ENCODE measurements around the gene DHRS7.

The DHRS7 gene

DNA sequence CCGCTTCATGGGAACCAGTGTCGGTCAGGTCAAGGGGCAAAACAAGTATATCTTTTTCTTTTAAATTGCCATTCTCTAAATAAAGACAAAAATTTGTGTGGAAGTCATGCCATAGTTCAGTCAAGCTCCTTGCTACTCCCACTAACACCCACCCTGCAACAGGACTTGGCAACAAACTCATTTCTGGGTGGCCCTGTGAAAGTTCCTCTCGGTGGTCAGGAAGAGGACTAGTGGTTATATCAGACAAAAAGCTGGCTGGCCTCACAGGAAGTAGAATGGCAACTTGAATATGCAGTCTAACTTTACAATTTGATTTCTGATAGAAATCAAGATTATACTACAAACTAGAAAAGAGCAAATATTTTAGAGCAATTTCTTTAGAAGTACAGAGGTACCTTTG, 11.2 kb downstream of the DHRS7 start:
- no peak for TF ChIP-seq FOXA1 (IDR thresholded peaks at IDR 0.05)
- no peak for TF ChIP-seq FOXK2 (IDR thresholded peaks at IDR 0.05)
- no peak for TF ChIP-seq L3MBTL2 (conservative IDR thresholded peaks at IDR 0.05)
- no peak for TF ChIP-seq CTBP1 (IDR thresholded peaks at IDR 0.05; ENCODE audit: borderline replicate concordance)
- no peak for TF ChIP-seq TARDBP (IDR thresholded peaks at IDR 0.05)
- ChIA-PET CTCF (no interaction called here), POLR2A (no interaction called here)
- DNase-seq (ENCODE audit: extremely low spot score), result no peak

DNA sequence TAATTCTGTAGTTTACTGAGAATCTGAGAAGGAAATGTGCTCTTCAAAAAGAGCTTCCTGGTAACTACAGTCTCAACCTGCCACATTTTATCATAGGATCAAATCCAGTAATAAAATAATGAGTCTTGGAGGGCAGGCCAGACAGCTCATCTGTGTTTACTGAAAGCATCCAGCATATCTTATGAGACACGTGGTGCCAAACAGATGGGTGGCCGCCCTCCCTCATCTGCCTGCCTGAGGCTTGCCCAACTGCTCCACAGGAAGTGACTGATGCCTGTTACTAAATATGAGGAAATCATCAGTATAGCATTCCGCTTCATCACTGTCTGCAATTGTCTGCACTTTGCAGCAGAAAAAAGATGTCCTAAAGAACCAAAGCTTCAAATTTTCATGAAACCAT, 13.5 kb downstream of the DHRS7 start:
- POLR2A ChIA-PET, result interaction anchor here (0.9 kb wide), 1 partner anchor 14 kb away, joined by 3 read pairs; the partner anchor contains the start of gene DHRS7
- DNase-seq (ENCODE audit: extremely low spot score), result no peak
- CTCF ChIA-PET, result no interaction called here
- TF ChIP-seq SP1 (IDR thresholded peaks at IDR 0.05) (no peak), SUZ12 (IDR thresholded peaks at IDR 0.05) (no peak), FOXM1 (IDR thresholded peaks at IDR 0.05; ENCODE audit: borderline replicate concordance) (no peak), HDGF (IDR thresholded peaks at IDR 0.05; ENCODE audit: borderline replicate concordance) (no peak), ARNT (IDR thresholded peaks at IDR 0.05) (no peak), NFRKB (IDR thresholded peaks at IDR 0.05) (no peak), TARDBP (IDR thresholded peaks at IDR 0.05) (no peak), LEF1 (IDR thresholded peaks at IDR 0.05; ENCODE audit: borderline replicate concordance) (no peak), ELF4 (IDR thresholded peaks at IDR 0.05) (no peak), FOXA1 (IDR thresholded peaks at IDR 0.05) (no peak), ZNF384 (IDR thresholded peaks at IDR 0.05) (no peak), BHLHE40 (IDR thresholded peaks at IDR 0.05; ENCODE audit: borderline replicate concordance) (no peak), CTBP1 (IDR thresholded peaks at IDR 0.05; ENCODE audit: borderline replicate concordance) (no peak), FOXK2 (IDR thresholded peaks at IDR 0.05) (no peak)
- TF ChIP-seq, protein P1, sequence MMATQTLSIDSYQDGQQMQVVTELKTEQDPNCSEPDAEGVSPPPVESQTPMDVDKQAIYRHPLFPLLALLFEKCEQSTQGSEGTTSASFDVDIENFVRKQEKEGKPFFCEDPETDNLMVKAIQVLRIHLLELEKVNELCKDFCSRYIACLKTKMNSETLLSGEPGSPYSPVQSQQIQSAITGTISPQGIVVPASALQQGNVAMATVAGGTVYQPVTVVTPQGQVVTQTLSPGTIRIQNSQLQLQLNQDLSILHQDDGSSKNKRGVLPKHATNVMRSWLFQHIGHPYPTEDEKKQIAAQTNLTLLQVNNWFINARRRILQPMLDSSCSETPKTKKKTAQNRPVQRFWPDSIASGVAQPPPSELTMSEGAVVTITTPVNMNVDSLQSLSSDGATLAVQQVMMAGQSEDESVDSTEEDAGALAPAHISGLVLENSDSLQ (IDR thresholded peaks at IDR 0.05), result no peak

DNA sequence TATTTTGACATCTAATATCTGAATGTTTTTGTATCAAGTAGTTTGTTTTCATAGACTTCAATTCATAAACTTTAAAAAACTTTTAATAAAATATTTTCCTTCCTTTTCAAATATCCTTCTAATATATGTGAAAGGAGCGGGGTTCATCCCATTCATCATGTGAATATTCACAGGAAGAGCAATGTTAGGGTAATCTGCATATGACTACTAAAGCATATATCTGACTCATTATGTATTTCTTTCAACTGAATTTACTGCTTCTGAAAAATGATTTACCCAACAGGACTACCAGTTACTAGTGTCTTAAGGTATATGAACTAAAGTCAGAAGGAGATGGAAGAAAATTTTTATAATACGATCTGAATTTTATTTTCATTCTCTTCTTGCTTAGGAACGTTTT, 30.5 kb downstream of the DHRS7 start:
- POLR2A ChIA-PET, result no interaction called here
- CTCF ChIA-PET, result no interaction called here
- no peak for TF ChIP-seq SUZ12 (IDR thresholded peaks at IDR 0.05)
- no peak for TF ChIP-seq HDGF (IDR thresholded peaks at IDR 0.05; ENCODE audit: borderline replicate concordance)
- no peak for TF ChIP-seq SP1 (IDR thresholded peaks at IDR 0.05)
- no peak for TF ChIP-seq NFRKB (IDR thresholded peaks at IDR 0.05)
- no peak for TF ChIP-seq FOXK2 (IDR thresholded peaks at IDR 0.05)
- no peak for TF ChIP-seq ELF4 (IDR thresholded peaks at IDR 0.05)
- TF ChIP-seq FOXA1 (IDR thresholded peaks at IDR 0.05), result no peak
- no peak for DNase-seq (ENCODE audit: extremely low spot score)

DNA sequence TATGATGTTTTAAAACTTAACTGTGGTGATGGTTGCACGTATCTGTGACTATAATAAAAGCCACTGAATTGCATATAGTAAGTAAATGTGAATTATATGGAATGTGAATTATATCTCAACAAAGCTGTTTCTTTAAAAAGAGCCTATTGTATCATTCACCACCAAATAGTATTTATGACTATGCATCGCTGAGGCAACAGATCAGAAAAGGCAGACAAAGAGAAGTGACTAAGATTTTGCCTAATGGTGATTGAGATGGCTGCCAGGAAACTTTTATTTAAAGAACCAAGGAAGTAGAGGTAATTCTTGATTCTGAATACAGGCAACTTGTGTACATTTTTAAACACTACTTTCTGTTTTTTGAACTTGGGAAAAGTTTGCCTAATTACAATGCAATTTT, 31.7 kb downstream of the DHRS7 start:
- ChIA-PET POLR2A (no interaction called here), CTCF (no interaction called here)
- no peak for TF ChIP-seq ZNF384 (IDR thresholded peaks at IDR 0.05)
- no peak for TF ChIP-seq FOXK2 (IDR thresholded peaks at IDR 0.05)
- no peak for TF ChIP-seq FOXM1 (IDR thresholded peaks at IDR 0.05; ENCODE audit: borderline replicate concordance)
- TF ChIP-seq CTBP1 (IDR thresholded peaks at IDR 0.05; ENCODE audit: borderline replicate concordance), result no peak
- no peak for TF ChIP-seq HDGF (IDR thresholded peaks at IDR 0.05; ENCODE audit: borderline replicate concordance)
- no peak for TF ChIP-seq LEF1 (IDR thresholded peaks at IDR 0.05; ENCODE audit: borderline replicate concordance)
- no peak for TF ChIP-seq L3MBTL2 (conservative IDR thresholded peaks at IDR 0.05)
- TF ChIP-seq NFRKB (IDR thresholded peaks at IDR 0.05), result no peak
- TF ChIP-seq SUZ12 (IDR thresholded peaks at IDR 0.05), result no peak
- no peak for TF ChIP-seq FOXA1 (IDR thresholded peaks at IDR 0.05)
- TF ChIP-seq TARDBP (IDR thresholded peaks at IDR 0.05), result no peak
- TF ChIP-seq, protein P1 (IDR thresholded peaks at IDR 0.05), result no peak
- TF ChIP-seq ELF4 (IDR thresholded peaks at IDR 0.05), result no peak
- no peak for DNase-seq (ENCODE audit: extremely low spot score)

DNA sequence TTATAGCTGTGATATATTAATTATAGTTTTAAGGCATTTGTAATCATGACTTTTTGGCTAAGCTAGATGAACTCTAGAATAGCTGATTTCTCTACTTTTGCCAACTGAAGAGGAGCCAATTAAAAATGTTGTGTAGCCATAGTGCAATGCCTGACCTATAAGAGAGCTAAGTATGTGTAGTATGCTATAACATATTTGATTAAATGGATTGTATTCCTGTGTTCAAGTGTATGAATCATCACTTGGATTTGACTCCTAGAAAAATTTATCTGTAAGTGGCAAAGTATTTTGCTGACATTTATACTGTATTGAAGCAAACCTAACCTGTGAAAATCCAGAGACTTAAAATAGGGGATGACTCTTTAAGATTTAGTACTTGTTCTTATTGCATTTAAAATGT, 39.3 kb downstream of the DHRS7 start:
- POLR2A ChIA-PET, result no interaction called here
- CTCF ChIA-PET, result no interaction called here
- TF ChIP-seq TARDBP (IDR thresholded peaks at IDR 0.05), result no peak
- no peak for TF ChIP-seq FOXK2 (IDR thresholded peaks at IDR 0.05)
- TF ChIP-seq CTBP1 (IDR thresholded peaks at IDR 0.05; ENCODE audit: borderline replicate concordance), result no peak
- no peak for TF ChIP-seq NFRKB (IDR thresholded peaks at IDR 0.05)
- TF ChIP-seq BHLHE40 (IDR thresholded peaks at IDR 0.05; ENCODE audit: borderline replicate concordance), result no peak
- TF ChIP-seq SP1 (IDR thresholded peaks at IDR 0.05), result no peak
- TF ChIP-seq ZNF384 (IDR thresholded peaks at IDR 0.05), result no peak
- no peak for TF ChIP-seq ELF4 (IDR thresholded peaks at IDR 0.05)
- no peak for TF ChIP-seq FOXA1 (IDR thresholded peaks at IDR 0.05)
- DNase-seq (ENCODE audit: extremely low spot score), result no peak

DNA sequence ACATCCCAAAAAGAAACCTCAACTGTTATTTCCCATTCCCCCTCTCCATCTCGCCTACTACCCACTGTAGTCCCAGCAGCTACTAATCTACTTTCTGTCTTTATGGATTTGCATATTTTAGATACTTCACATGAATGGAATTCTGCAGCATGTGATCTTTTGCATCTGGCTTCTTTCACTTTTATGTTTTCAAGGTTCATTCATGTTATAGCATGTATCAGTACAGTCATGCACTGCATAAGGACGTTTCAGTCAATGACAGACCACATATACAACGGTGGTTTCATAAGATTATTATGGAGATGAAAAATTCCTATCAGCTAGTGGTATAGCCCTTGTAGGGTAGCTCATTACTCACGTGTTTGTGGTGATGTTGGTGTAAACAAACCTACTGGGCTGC, 49.0 kb downstream of the DHRS7 start:
- DNase-seq (ENCODE audit: extremely low spot score), result no peak
- TF ChIP-seq ZNF384 (IDR thresholded peaks at IDR 0.05) (no peak), FOXK2 (IDR thresholded peaks at IDR 0.05) (no peak), NFRKB (IDR thresholded peaks at IDR 0.05) (no peak), TARDBP (IDR thresholded peaks at IDR 0.05) (no peak), ELF4 (IDR thresholded peaks at IDR 0.05) (no peak), FOXA1 (IDR thresholded peaks at IDR 0.05) (no peak), HDGF (IDR thresholded peaks at IDR 0.05; ENCODE audit: borderline replicate concordance) (no peak), SUZ12 (IDR thresholded peaks at IDR 0.05) (no peak), BHLHE40 (IDR thresholded peaks at IDR 0.05; ENCODE audit: borderline replicate concordance) (no peak), ARNT (IDR thresholded peaks at IDR 0.05) (no peak)
- TF ChIP-seq, protein P1 (IDR thresholded peaks at IDR 0.05), result no peak
- POLR2A ChIA-PET, result no interaction called here
- CTCF ChIA-PET, result no interaction called here

DNA sequence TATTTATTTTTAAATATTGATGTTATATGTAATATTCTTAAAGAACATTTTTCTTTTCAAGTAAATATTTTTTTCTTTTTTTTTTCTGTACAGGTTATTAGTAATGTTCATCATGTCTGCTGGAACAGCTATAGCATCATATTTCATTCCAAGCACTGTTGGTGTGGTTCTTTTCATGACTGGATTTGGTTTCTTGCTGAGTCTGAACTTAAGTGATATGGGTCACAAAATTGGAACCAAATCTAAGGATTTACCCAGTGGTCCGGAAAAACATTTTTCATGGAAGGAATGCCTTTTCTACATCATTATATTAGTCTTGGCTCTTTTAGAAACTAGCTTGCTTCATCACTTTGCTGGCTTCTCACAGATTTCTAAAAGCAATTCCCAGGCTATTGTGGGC, 50.3 kb downstream of the DHRS7 start:
- TF ChIP-seq FOXM1 (IDR thresholded peaks at IDR 0.05; ENCODE audit: borderline replicate concordance), result no peak
- no peak for TF ChIP-seq SUZ12 (IDR thresholded peaks at IDR 0.05)
- TF ChIP-seq CTBP1 (IDR thresholded peaks at IDR 0.05; ENCODE audit: borderline replicate concordance), result no peak
- TF ChIP-seq BHLHE40 (IDR thresholded peaks at IDR 0.05; ENCODE audit: borderline replicate concordance), result no peak
- CTCF ChIA-PET, result no interaction called here
- no peak for DNase-seq (ENCODE audit: extremely low spot score)
- POLR2A ChIA-PET, result no interaction called here

Measured in HEK293T (cell line).